DMS53 treated with DMSO at 0.1 percent for 48 hours (cell line): Measurements from ENCODE around the gene OSBPL6.
"Not testable (repeated sequence)": the region's sequence is repeated elsewhere in the genome, so short reads cannot be mapped to it uniquely, and the experiment has no call there.

Experiments used
- DNase-seq: peaks from one replicate; lab custom pipeline; 2025; ENCODE audit not compliant: unreplicated experiment; lab: John Stamatoyannopoulos, UW

The OSBPL6 gene

DNA sequence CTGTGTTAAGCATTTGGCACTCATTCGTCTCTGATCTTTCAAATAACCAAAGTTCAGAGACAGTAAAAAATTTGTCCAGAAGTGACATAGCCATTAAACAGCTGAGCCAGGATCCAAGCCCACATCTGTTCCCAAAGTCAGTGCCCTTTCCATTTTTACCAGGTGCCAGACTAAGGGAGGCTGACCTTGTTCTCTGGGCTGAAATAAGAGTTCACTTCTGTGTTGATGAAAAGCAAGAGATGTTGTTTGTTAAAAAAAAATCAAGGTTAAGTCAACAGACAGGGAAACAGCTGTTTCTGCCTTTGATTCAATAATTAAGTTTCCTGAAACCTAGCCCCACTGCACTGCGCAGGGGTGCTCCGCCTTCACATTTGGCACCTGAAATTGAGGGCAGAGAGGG lies 139.5 kb downstream of the OSBPL6 start:
- no peak for DNase-seq

GRCh38 chr2:178335230-178335629 lies 140.9 kb downstream of the OSBPL6 start:
- DNase-seq = no peak

DNA sequence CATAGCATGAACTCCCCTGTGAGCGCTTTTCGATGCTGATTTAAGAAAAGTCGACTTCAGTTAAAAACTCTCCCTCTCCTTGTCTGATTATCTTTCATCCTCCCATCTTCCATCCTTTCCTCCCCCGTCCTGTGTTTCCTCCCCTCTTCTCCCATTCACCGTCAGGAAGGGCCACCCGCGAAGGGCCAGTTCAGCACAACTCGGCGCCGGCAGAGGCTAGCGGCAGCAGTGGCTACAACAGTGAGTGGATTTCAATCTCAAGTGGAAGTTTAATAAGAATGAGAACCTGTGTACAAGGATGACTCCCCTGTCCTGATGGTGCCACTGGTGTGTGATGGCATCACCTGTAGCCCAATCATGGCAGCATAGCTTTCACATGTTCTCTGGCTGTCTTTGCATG lies 149.8 kb downstream of the OSBPL6 start:
- no peak for DNase-seq

DNA sequence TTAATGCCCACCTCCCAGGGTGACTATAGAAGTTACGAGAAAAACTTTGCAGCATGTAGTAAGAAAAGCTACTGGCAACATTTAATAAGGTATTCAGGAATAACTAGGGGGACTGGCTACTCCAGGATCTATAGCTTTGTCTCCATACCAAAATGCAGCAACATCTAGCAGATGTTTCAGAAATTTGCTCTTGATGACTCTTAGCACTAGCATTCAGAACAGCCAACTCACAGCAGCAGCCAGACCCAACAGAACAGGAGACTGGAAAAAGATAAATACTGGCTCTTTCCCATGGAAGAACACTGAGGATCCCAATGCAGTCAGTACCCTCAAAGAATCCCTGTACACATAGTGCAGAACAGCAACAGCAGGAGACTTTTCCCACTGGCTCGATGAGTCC lies 151.6 kb downstream of the OSBPL6 start:
- DNase-seq = no peak

DNA sequence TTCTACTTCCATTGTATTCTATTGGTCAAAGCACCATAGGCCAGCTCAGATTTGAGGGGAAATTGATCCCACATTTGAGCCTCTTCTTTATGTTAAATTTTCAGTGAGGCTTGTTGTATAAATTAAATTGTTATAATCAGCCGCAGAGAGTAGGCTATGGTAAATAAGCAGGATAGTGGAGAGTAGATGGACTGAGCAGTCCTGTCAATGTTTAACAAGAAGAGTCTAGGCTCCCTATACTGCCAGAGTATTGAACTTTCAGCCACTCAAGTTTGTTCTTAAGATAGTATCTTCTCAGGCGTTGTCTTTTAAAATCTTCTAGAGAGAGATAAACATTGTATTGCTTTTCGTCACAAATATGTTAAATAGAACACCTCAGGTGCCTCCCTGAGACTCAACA lies 155.7 kb downstream of the OSBPL6 start:
- no peak for DNase-seq

DNA sequence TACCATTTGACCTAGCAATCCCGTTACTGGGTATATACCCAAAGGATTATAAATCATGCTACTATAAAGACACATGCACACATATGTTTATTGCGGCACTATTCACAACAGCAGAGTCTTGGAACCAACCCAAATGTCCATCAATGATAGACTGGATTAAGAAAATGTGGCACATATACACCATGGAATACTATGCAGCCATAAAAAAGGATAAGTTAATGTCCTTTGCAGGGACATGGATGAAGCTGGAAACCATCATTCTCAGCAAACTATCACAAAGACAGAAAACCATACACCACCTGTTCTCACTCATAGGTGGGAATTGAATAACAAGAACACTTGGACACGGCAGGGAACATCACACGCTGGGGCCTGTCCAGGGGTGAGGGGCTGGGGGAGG lies 163.4 kb downstream of the OSBPL6 start:
- not testable (repeated sequence) for DNase-seq

GRCh38 chr2:178359192-178359912 lies 165.0 kb downstream of the OSBPL6 start:
- DNase-seq = no peak

DNA sequence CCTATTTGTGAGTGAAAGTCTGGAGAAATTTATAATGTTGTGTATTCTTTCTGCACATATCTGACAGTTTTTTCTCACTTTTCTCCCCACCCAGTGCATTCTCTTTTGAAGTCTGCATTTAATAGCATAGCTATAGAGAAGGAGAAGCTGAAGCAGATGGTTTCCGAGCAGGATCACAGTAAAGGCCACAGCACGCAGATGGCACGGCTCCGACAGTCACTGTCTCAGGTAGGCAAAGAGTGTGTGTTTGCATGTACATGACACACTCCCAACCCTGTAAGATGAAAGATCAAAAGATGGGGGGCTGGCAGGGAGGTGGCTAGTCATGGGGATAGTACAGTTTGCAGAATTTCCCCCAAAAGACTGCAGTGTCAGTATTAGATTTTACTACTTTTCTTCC lies 167.3 kb downstream of the OSBPL6 start:
- DNase-seq = no peak

- no peak for DNase-seq
Observed at GRCh38 chr2:178363252-178363651, 168.9 kb downstream of the OSBPL6 start.

GRCh38 chr2:178365116-178365515 lies 170.8 kb downstream of the OSBPL6 start:
- no peak for DNase-seq

GRCh38 chr2:178366412-178366811 lies 172.1 kb downstream of the OSBPL6 start:
- no peak for DNase-seq

- no peak for DNase-seq
Observed at GRCh38 chr2:178367344-178367743, 173.0 kb downstream of the OSBPL6 start.

GRCh38 chr2:178374865-178375264 lies 180.6 kb downstream of the OSBPL6 start:
- no peak for DNase-seq

- DNase-seq = no peak
Observed at GRCh38 chr2:178377046-178377445, 182.7 kb downstream of the OSBPL6 start.

- no peak for DNase-seq
Observed at GRCh38 chr2:178379162-178380004, 185.1 kb downstream of the OSBPL6 start.

DNA sequence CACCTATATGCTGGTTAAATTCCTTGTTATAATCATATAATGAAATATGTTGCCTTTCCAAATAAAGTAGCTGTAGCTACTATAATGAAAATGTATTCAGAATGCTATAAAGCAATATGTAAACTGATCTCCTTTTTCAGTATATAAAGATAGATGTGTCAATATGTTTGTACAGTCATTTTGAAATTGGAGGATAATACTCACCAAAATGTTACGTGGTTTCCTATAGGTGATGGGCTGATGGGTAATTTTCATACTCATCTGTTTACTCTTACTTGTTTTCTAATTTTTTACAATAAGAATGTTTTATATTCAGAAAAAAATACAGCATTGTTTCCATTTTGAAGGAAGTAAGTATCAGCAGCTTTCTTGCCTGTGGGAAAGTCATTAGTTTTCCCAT lies 186.5 kb downstream of the OSBPL6 start:
- DNase-seq = no peak

- DNase-seq = no peak
Observed at GRCh38 chr2:178383718-178384117, 189.4 kb downstream of the OSBPL6 start.

- no peak for DNase-seq
Observed at GRCh38 chr2:178385595-178386148, 191.4 kb downstream of the OSBPL6 start.

DNA sequence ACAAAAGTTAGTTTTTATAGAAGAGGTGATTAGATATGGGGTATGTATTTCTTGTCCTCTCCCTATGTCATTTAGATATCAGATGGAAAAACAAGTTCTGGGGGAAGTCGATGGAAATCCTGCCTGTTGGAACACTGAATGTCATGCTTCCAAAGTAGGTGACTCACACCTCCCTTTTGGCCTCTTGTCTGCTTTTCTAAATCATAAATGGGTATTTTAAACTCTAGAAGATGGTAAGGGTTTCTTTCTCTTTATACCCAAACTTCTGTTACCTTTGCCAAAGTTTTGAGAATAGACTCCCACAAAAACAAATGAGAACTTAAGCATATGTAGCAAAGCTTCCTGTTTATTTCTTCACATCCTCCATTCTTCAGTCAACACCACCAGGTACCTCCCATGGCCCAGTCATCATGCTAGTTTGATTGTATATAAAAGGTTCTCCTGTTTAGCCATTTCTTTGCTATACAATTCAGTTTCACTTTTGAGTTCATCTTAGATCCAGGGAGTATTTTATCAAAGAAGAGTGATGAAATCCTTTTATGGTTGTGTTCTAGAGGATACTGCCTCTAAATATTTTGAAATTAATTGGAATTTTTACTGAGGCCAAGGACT lies 192.8 kb downstream of the OSBPL6 start:
- DNase-seq = no peak

- DNase-seq = no peak
Observed at GRCh38 chr2:178388287-178388686, 194.0 kb downstream of the OSBPL6 start.

DNA sequence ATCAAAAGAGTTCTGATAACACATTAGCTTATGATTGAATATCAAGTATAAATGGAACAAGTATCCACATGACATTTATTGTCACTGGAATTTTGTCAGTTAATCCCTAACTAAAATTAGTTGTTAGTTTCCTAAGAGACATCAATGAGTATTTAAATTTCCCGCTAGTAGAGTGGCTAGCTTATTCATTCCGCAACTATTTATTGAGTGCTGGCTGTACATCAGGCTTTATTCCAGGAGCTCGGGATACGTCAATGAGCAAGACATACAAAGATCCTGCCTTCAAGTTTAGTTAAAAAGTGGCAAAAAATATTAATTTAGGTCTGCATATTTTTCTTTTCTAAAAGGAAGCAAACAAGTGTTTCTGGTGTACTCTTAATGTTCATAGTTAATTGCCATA lies 197.4 kb downstream of the OSBPL6 start:
- DNase-seq = no peak

GRCh38 chr2:178392215-178392614 lies 197.9 kb downstream of the OSBPL6 start:
- DNase-seq = no peak
